ENCODE results near the gene CNTNAP2. TPM values are rescaled to one million over a fixed set of nuclear protein-coding genes. Genes with fewer than 3 reads are reported as not detected.

CNTNAP2 gene
- total RNA-seq, 4 donors from 2014 or later = 0.29 to 0.88 (median 0.33) TPM; not detected in 1

- TF ChIP-seq POLR2A (IDR thresholded peaks at IDR 0.05) (no peak), CTCF (IDR thresholded peaks at IDR 0.05) (peak in 1 of 6 experiments; percentile 15)
- no peaks in the 10 kb centered on the region for H3K36me3 ChIP-seq
- WGBS, 2 donors = 60 to 70% methylated on average over 3 of the region's 3 CpGs
- H3K9me3 ChIP-seq = no peaks in the 10 kb centered on the region
- H3K27ac ChIP-seq = no peak overlapping the region
- intact Hi-C loops (cut with DNase I) = no loop called here
- H3K4me1 ChIP-seq = no peaks in the 10 kb centered on the region
- H3K4me3 ChIP-seq (replicated peaks in 1 of 3) = no peak overlapping the region
- no peaks in the 10 kb centered on the region for H3K27me3 ChIP-seq
- no peak for DNase-seq
These were observed 2138.7 kb downstream of the CNTNAP2 start for GRCh38 chr7:148255333-148255732.

DNA sequence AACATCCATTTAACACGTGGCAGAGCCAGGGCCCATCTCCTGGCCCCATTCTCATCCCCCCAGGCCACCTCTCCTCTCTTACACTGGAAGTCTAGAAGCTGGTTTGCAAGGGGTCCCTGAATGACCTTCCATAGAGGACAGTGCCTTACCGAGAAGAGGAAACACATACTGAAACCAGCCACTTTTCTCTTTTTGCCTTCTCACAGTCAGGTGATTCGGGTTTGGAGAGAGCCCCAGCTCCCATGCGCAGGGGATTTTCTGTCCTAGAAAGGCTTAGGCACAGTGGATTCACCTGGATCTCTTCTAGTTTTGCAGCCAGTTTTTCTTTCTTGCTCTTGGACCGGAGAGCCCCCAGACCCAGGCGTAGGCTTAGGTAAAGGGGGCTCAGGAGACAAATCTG, 2139.8 kb downstream of the CNTNAP2 start:
- 87 to 92% methylated on average over 6 of the region's 6 CpGs for WGBS, 2 donors

DNA sequence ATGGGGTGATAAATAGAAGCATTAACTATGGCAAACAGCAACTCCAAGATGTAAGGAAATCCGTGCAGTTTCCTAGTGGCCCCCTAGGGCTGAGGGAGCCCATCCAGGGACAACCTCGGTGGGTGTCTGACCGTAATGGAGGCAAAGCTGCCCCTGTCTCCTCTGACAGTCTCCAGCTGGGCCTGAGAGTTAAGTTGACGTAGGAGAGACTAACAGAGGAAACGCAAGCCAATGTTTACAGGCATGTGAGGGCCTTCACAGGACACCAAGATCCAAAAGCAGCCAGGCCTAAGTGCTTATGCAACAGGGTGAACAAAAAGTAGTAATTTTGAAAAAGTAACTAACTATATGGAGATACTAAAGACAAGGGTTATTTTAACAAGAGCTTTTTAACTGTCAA, 2144.0 kb downstream of the CNTNAP2 start:
- intact Hi-C loops (cut with DNase I) = no loop called here
- Histone ChIP-seq H3K4me1 (no peaks in the 10 kb centered on the region), H3K4me3 (replicated peaks in 1 of 3) (no peak overlapping the region), H3K36me3 (no peaks in the 10 kb centered on the region), H3K27me3 (no peaks in the 10 kb centered on the region), H3K9me3 (no peaks in the 10 kb centered on the region), H3K27ac (no peak overlapping the region)
- no peak for DNase-seq
- WGBS, 2 donors = 76 to 78% methylated on average over 5 of the region's 5 CpGs
- no peak for TF ChIP-seq CTCF (IDR thresholded peaks at IDR 0.05)

More for the DNA sequence above, 2139.8 kb downstream of the CNTNAP2 start:
- intact Hi-C loops (cut with DNase I) = no loop called here
- H3K9me3 ChIP-seq = no peaks in the 10 kb centered on the region
- H3K27ac ChIP-seq = no peak overlapping the region
- no peak overlapping the region for H3K4me3 ChIP-seq (replicated peaks in 1 of 3)
- H3K27me3 ChIP-seq = no peaks in the 10 kb centered on the region
- no peaks in the 10 kb centered on the region for H3K4me1 ChIP-seq
- no peak for DNase-seq
- no peaks in the 10 kb centered on the region for H3K36me3 ChIP-seq
- TF ChIP-seq POLR2A (IDR thresholded peaks at IDR 0.05) = no peak
- no peak for TF ChIP-seq CTCF (IDR thresholded peaks at IDR 0.05)

- 88 to 91% methylated on average over 10 of the region's 10 CpGs for WGBS, 2 donors
- no peaks in the 10 kb centered on the region for H3K36me3 ChIP-seq
- H3K4me1 ChIP-seq = no peaks in the 10 kb centered on the region
- H3K27me3 ChIP-seq = no peaks in the 10 kb centered on the region
- no peak overlapping the region for H3K27ac ChIP-seq
- DNase-seq = no peak
- no peak overlapping the region for H3K4me3 ChIP-seq (replicated peaks in 1 of 3)
- intact Hi-C loops (cut with DNase I) = no loop called here
- H3K9me3 ChIP-seq = no peaks in the 10 kb centered on the region
- no peak for TF ChIP-seq POLR2A (IDR thresholded peaks at IDR 0.05)
- TF ChIP-seq CTCF (IDR thresholded peaks at IDR 0.05) = no peak
These were observed 2144.9 kb downstream of the CNTNAP2 start for GRCh38 chr7:148261523-148261922.

GRCh38 chr7:148261996-148262688, 2145.5 kb downstream of the CNTNAP2 start:
- Histone ChIP-seq H3K4me3 (replicated peaks in 1 of 3) (no peak overlapping the region), H3K27me3 (no peaks in the 10 kb centered on the region), H3K27ac (no peak overlapping the region), H3K9me3 (no peaks in the 10 kb centered on the region), H3K36me3 (no peaks in the 10 kb centered on the region), H3K4me1 (no peaks in the 10 kb centered on the region)
- TF ChIP-seq CTCF (IDR thresholded peaks at IDR 0.05) (no peak), POLR2A (IDR thresholded peaks at IDR 0.05) (no peak)
- intact Hi-C loops (cut with DNase I) = no loop called here
- no peak for DNase-seq
- 53 to 57% methylated on average over 12 of the region's 12 CpGs for WGBS, 2 donors
